GM18858 (cell line): ENCODE data around the gene TBC1D7.

Source experiments
- ATAC-seq: cut with Tn5 transposase; IDR thresholded peaks from one replicate; pipeline ENCODE4 v1.9.1; 2021; ENCODE audit not compliant: unreplicated experiment

TBC1D7 gene

DNA sequence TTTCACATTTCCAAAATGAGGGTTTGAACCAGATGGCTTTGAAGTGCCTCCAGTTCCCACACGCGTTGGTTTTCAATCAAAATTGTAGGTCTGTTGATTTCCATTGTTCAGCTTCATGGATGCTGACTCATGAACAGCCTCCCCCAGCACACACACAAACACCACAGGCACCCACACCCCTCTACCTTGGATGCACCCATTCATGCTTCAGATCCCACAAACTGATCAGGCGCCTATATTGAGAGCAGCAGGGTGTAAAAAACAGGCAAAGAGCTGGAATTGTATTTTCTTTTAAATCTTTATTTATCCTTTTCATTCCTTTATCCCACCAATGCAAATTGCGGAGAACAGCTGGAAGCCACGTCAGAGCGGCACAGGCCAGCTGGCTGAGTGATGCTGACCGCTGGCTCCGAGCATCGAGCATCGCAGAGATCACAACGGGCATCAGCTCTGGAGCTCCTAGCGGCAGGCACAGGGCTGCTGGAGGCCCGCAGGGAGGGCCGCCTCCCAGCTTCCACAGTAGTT is 29.3 kb upstream of the TBC1D7 start:
- no peak for ATAC-seq

DNA sequence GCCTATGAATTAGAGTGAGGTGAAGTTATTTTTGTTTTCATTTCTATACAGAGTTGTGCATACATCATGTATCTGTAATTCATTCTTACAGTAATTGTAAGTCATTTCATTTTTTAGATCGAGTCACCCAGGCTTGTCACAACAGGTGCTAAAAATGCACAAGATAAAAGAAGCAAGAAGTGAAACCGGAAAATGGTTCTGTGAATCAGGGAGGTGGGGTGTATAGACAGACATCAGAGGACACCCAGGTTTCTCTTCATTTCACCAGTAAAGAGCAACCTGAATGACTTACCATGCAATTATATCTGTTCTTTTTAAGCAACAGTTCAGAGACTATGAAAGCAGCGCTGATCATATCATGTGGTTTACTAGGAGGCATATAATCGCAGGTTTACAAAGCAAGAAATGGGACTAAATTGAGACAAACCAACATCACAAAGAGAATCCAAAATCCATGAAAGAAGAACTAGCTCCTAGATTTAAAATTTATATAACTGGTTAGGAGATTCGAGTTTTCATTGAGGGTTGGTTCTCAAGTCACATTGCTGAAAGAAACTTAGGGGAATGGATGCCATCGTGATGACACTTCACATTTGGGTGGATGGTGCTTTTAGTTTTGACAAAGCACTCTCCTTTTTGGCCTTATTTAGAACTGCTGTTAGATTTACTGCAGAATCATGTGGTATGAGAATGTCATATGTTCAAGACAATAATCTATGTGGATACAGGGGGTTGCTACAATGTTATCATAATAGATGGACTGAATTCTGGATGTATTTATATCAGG is 27.9 kb upstream of the TBC1D7 start:
- ATAC-seq, result peak; percentile 89

GRCh38 chr6:13355043-13355945 is 27.0 kb upstream of the TBC1D7 start:
- ATAC-seq, result peak; percentile 27

GRCh38 chr6:13354331-13355042 is 26.1 kb upstream of the TBC1D7 start:
- no peak for ATAC-seq

DNA sequence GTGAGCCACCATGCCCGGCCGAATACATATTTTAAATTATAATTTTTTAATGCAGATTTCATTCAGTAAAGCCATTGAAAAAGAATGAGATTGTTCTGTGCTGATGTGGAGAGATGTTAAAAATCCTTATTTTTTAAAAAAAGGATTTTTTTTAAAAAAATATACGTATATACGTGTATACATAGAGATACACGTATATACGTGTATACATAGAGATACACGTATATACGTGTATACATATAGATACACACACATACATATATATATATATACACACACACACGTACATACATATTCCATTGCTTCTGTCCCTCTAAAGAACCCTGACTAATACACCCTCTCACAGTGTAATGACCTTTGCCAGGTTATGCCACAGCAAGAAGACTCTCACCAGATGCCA is 23.8 kb upstream of the TBC1D7 start:
- ATAC-seq, result no peak

GRCh38 chr6:13351271-13351670 is 22.9 kb upstream of the TBC1D7 start:
- ATAC-seq, result no peak

DNA sequence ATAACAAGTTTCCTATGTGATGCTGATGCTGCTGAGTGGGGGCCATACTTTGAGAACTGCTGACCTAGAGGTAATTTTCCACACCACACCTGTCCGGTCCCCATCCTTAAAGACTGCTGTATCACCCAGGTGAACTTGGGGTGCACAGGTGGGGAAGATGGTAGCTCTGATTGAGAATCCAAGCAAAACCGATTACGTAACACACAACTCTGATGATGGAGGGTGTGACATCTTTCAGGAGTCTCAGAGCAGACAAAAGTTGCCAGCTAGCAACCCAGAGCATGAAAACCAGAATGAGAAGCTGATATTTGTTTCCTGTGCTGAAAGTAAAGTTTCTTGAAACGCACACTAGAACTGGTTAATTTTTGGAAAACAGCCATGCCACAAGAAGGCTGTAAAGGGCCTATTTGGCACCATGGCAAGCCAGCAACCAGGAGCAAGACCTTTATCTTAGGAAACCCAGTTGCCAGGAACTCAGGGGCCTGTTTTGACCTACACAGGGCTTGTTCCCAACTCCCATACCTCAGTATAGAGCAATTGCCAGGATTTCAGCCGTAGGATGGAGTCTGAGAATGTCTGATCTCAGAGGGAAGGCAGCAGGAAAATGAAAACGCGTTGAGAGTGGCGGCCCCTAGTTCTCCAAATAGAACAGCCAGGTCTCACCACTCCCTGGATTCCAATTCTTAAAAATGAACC is 21.6 kb upstream of the TBC1D7 start:
- no peak for ATAC-seq

- ATAC-seq, result no peak
These were observed 20.2 kb upstream of the TBC1D7 start for GRCh38 chr6:13348334-13349113.

DNA sequence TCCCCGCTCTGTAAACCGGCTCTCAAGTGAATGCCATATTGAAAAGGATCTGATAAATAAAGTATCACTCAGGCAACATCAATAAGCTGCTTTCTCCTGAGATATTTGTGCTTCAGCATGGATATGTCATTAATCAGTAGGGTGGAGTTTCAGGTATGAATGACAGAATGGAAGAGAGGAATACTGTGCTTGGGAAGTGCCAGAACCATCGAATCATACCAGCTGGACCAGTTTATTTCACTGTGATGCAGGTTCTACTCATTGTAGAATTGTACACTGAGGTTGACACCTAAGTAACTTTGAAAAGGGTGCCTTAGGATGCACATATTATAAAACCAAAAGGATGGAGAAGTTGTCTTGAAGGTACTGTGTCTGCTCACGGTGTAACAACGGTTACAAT is 17.9 kb upstream of the TBC1D7 start:
- no peak for ATAC-seq

DNA sequence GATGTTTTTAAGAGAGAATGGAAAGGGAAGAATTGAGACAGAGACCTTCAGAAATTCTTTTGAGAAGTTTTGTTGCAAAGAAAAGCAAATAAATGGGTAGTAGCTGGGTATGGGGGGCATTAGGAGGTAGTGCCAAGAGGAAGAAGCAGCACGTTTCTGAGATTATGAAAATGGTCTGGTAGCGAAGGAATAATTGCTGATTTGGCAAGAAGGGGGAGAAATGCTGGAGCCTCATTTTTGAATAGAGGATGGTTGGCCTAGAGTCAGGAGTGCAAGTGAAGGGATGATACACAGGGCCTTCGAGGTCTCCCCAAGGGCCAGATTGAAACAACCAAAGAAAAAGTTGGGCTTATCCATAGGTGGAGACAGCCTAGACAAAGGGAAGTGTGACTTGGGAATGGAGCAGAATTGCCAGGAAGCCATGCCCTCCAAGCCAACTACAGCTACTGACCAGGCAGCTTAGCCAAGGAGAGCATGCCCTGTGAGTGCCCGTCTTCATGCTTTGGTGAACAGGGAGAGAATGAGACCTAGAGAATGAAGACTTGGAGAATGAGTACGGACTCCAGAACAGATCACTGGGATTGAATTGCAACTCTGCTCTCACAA is 14.2 kb upstream of the TBC1D7 start:
- no peak for ATAC-seq

GRCh38 chr6:13339863-13340630 is 11.7 kb upstream of the TBC1D7 start:
- ATAC-seq, result no peak

DNA sequence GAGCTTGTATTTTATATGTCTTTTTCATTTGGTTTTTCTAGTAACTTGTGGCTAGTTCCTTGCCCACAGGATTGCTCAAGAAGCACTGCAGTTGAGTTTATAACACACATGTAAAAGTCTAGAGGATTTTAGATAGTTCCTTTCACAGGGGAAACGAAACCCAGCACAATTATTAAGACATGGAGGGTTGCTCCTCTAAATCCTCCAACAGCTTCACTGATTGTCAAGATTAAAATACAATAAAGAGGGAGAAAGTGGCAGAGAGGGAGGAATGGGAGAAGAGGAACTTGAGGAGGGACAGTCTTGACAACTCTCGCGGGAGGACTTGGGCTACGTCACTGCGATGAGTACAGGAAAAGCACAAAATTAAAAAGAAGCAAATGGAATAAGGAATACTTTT is 9.7 kb upstream of the TBC1D7 start:
- ATAC-seq, result no peak

- no peak for ATAC-seq
These were observed 8.2 kb upstream of the TBC1D7 start for GRCh38 chr6:13336553-13336952.

DNA sequence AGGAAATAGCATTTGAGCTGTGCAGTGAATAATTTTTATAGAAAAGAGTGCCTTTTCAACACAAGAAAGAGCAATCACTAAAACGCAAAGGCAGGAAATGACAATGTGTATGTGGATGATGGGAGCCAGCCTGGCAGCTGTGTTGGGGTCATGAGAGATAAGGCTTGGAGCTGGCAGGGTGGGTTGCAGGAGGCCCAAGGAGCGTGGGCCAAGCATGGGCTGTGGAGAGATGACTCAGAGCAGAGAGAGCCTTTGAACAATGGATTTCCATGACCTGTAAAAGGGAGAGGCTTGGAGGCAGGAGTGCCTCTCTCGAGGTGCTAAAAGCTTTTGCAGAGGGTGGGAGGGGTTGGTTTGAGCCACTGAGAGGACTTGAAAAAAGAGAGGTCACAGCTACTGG is 6.6 kb upstream of the TBC1D7 start:
- ATAC-seq, result no peak

DNA sequence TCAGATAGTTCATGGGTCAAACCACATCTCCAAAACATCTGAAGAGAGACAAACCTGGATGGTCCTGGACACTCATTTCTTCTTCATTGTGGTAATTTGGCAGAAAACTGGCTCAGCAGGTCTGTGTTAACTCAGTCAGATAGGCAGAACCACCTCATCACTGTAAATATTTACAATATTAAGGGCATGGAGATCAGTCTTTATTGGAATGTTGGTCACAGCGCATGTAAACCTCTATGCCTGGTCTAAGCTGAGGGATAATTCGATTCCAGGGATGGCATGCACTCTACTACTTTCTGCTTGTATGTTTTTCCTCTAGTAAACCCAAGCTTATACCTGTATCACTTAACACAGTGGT is 4.0 kb upstream of the TBC1D7 start:
- ATAC-seq, result no peak

DNA sequence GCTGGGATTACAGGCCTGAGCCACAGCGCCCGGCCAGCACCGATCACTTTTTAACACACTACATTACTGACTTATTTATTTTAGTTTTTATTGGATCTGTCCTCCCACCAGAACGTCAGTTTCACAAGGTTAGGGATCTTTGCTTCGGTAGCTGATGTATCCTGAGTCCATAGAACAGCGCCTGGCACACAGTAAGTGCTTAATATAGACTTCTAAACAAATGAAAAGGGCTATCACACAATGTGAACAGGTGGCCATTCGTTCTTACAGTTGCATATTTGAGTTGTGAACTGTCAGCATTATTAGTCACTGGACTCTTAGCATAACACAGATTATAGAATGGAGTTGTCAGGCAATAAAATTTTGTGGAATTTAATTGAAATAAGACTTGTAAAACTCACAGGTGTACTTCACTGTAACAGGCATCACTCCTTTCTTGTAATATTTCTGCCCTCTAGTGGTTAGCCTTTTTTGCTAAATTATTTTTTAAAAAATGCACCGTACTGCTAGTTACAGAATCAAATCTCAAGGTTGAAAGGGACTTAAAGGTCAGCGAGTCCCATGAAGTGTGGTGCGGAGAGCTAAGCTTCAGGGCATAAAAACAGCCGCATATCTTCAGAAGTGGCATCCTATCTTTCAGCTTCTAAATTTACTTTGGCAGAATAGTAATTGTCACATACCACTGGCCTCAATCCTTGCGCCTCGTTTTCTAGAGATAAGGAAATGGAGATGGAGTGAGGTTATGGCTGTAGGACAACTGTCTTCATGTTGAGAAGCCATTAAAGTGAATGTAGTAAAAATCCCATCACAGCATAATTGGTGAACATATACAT is 3.4 kb upstream of the TBC1D7 start:
- ATAC-seq, result no peak

DNA sequence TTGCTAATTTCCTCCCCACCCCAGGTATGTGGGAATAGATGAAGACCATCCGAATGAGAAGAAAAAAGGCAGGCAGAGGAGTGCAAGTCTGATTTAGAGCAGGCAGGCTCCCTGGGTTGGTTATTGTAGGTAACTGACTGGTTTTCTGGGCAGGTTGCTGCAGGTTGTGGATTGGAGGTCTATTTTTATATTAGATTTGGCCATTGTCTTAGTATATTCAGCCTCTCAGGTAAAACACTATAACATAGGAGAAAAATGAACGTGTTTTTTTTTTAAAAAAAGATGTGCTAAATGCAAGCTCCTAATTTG is 492 bp upstream of the TBC1D7 start:
- no peak for ATAC-seq

GRCh38 chr6:13327691-13328075 is 654 bp downstream of the TBC1D7 start:
- no peak for ATAC-seq
